Uterus (tissue), 4 donors: ENCODE results near the gene KRT82. TPM values are rescaled to one million over a fixed set of nuclear protein-coding genes. Genes with fewer than 3 reads are reported as not detected.

ENCODE experiments used
- DNase-seq, 2 donors: peaks; one replicate each; pipeline ENCODE4 v3.0.0-alpha.2; 2019 to 2020
- H3K27ac ChIP-seq, 2 donors: fragments of 200-600 bp; sonication (generic); 1 replicate in 1 of 2; 2 replicates in 1 of 2; pipeline ENCODE4 v1.5.1; 2016 to 2018
- H3K27me3 ChIP-seq, 2 donors: fragments of 200-600 bp; sonication (generic); one replicate each; pipeline ENCODE4 v1.5.1; 2018 to 2019; ENCODE audit warnings: control low read depth in 1 of 2
- H3K36me3 ChIP-seq, 2 donors: fragments of 200-600 bp; sonication (generic); one replicate each; pipeline ENCODE4 v1.5.1; 2019; ENCODE audit warnings: control low read depth in 1 of 2
- H3K4me1 ChIP-seq, 2 donors: fragments of 200-600 bp; sonication (generic); one replicate each; pipeline ENCODE4 v1.5.1; 2018 to 2019; ENCODE audit warnings: control low read depth in 1 of 2
- H3K4me3 ChIP-seq, 2 donors: fragments of 200-600 bp; sonication (generic); 1 replicate in 1 of 2; 2 replicates in 1 of 2; pipeline ENCODE4 v1.5.1; 2018 to 2019; ENCODE audit warnings: mild to moderate bottlenecking in 1 of 2
- H3K9me3 ChIP-seq, 2 donors: fragments of 200-600 bp; sonication (generic); one replicate each; pipeline ENCODE4 v1.5.1; 2019; ENCODE audit warnings: control low read depth in 1 of 2
- CTCF ChIP-seq, 4 experiments: fragments of 200-600 bp in 2 of 4; fragments of 450-650 bp in 2 of 4; sonication (generic) in 2 of 4; IDR thresholded peaks; one replicate each; pipeline ENCODE4 v1.5.1; 2016 to 2019; ENCODE audit warnings: antibody characterized with exemption in 4 of 4, mild to moderate bottlenecking in 2 of 4, moderate library complexity in 1 of 4
- POLR2A ChIP-seq, 2 donors: fragments of 450-650 bp; IDR thresholded peaks; one replicate each; pipeline ENCODE4 v1.6.1; 2016; ENCODE audit warnings: antibody characterized with exemption in 2 of 2, mild to moderate bottlenecking in 1 of 2, moderate library complexity in 1 of 2
- intact Hi-C: fragments of 100-400 bp; cut with DNase I; formaldehyde crosslinking; loops from one replicate; pipeline ENCODE4 v1.15.1; 2023; ENCODE audit warnings: low total_unique reads
- total RNA-seq, 4 donors: library from RNA; depleted of rRNA in 3 of 4; stranded (reverse); fragments of >200 nt in 3 of 4; gene quantifications; one replicate each; pipeline versions ENCODE4 v1.1.0 to v1.2.4, GENCODE V29; 2014 to 2023
- donor health status: DM: yes; HTN: yes; CAD: no.

KRT82 gene
- total RNA-seq, 4 donors from 2014 or later = not detected

GRCh38 chr12:52352951-52353350 lies 53.2 kb downstream of the KRT82 start:
- no peaks in the 10 kb centered on the region for H3K4me1 ChIP-seq
- DNase-seq = no peak
- no peak for TF ChIP-seq CTCF (IDR thresholded peaks at IDR 0.05)
- H3K4me3 ChIP-seq = no peak overlapping the region
- no peaks in the 10 kb centered on the region for H3K27me3 ChIP-seq
- H3K36me3 ChIP-seq = no peaks in the 10 kb centered on the region
- H3K27ac ChIP-seq = no peak overlapping the region
- H3K9me3 ChIP-seq = no peaks in the 10 kb centered on the region
- intact Hi-C loops = no loop called here

GRCh38 chr12:52351196-52352059 lies 54.7 kb downstream of the KRT82 start:
- no peaks in the 10 kb centered on the region for H3K4me1 ChIP-seq
- no peak overlapping the region for H3K27ac ChIP-seq
- no peak overlapping the region for H3K4me3 ChIP-seq
- TF ChIP-seq POLR2A (IDR thresholded peaks at IDR 0.05) (no peak), CTCF (IDR thresholded peaks at IDR 0.05) (no peak)
- no peaks in the 10 kb centered on the region for H3K27me3 ChIP-seq
- intact Hi-C loops = no loop called here
- H3K36me3 ChIP-seq = no peaks in the 10 kb centered on the region
- DNase-seq = no peak
- H3K9me3 ChIP-seq = no peaks in the 10 kb centered on the region

- Histone ChIP-seq H3K36me3 (no peaks in the 10 kb centered on the region), H3K27me3 (no peaks in the 10 kb centered on the region), H3K4me3 (no peak overlapping the region), H3K27ac (no peak overlapping the region), H3K4me1 (no peaks in the 10 kb centered on the region), H3K9me3 (no peaks in the 10 kb centered on the region)
- DNase-seq = no peak
- TF ChIP-seq POLR2A (IDR thresholded peaks at IDR 0.05) (no peak), CTCF (IDR thresholded peaks at IDR 0.05) (no peak)
- intact Hi-C loops = no loop called here
Observed at GRCh38 chr12:52350786-52351185, 55.3 kb downstream of the KRT82 start.

- Histone ChIP-seq H3K27ac (no peak overlapping the region), H3K4me3 (no peak overlapping the region)
- DNase-seq = no peak
Observed at GRCh38 chr12:52350021-52350620, 56.0 kb downstream of the KRT82 start.

More at GRCh38 chr12:52350021-52350620, 56.0 kb downstream of the KRT82 start:
- H3K36me3 ChIP-seq = no peaks in the 10 kb centered on the region
- H3K4me1 ChIP-seq = no peaks in the 10 kb centered on the region
- TF ChIP-seq CTCF (IDR thresholded peaks at IDR 0.05) (no peak), POLR2A (IDR thresholded peaks at IDR 0.05) (no peak)
- intact Hi-C loops = no loop called here
- no peaks in the 10 kb centered on the region for H3K27me3 ChIP-seq
- H3K9me3 ChIP-seq = no peaks in the 10 kb centered on the region
